Smooth muscle cell (in vitro differentiated cells): ENCODE results near the gene ULBP3. TPM values are rescaled to one million over a fixed set of nuclear protein-coding genes. Genes with fewer than 3 reads are reported as not detected.

Experiments used
- DNase-seq: peaks from one replicate; lab custom pipeline; 2025; ENCODE audit not compliant: unreplicated experiment; lab: John Stamatoyannopoulos, UW
- H2AFZ ChIP-seq: fragments of 200-600 bp; sonication (generic); 2 replicates; pipeline ENCODE4 v1.6.0; 2016; ENCODE audit warnings: antibody characterized with exemption, low read depth, mild to moderate bottlenecking
- H3F3A ChIP-seq: fragments of 200-600 bp; sonication (generic); 2 replicates; pipeline ENCODE4 v1.6.0; 2017; ENCODE audit warnings: antibody characterized with exemption, low read depth
- H3K27ac ChIP-seq: fragments of 200-600 bp; sonication (generic); 2 replicates; pipeline ENCODE4 v1.5.1; 2016; ENCODE audit warnings: low read depth, mild to moderate bottlenecking
- H3K27me3 ChIP-seq: fragments of 200-600 bp; sonication (generic); 2 replicates; pipeline ENCODE4 v1.6.1; 2016; ENCODE audit warnings: low read depth, mild to moderate bottlenecking
- H3K36me3 ChIP-seq: fragments of 200-600 bp; sonication (generic); 2 replicates; pipeline ENCODE4 v1.5.1; 2016; ENCODE audit warnings: low read depth
- H3K4me1 ChIP-seq: fragments of 200-600 bp; sonication (generic); 2 replicates; pipeline ENCODE4 v1.5.1; 2016; ENCODE audit warnings: low read depth
- H3K4me2 ChIP-seq: fragments of 200-600 bp; sonication (generic); 2 replicates; pipeline ENCODE4 v1.6.0; 2016; ENCODE audit warnings: mild to moderate bottlenecking
- H3K4me3 ChIP-seq: fragments of 200-600 bp; sonication (generic); 2 replicates; pipeline ENCODE4 v1.5.1; 2016; ENCODE audit warnings: mild to moderate bottlenecking
- H3K79me2 ChIP-seq: fragments of 200-600 bp; sonication (generic); 2 replicates; pipeline ENCODE4 v1.6.0; 2016; ENCODE audit warnings: low read depth, mild to moderate bottlenecking
- H3K9ac ChIP-seq: fragments of 200-600 bp; sonication (generic); 2 replicates; pipeline ENCODE4 v1.6.0; 2016; ENCODE audit warnings: low read depth
- H3K9me3 ChIP-seq: fragments of 200-600 bp; sonication (generic); replicated peaks from 2 replicates; pipeline ENCODE4 v1.5.1; 2016; ENCODE audit warnings: low read depth
- H4K20me1 ChIP-seq: fragments of 200-600 bp; sonication (generic); 2 replicates; pipeline ENCODE4 v1.6.0; 2016; ENCODE audit warnings: low read depth
- CTCF ChIP-seq: fragments of 200-600 bp; sonication (generic); IDR thresholded peaks from 2 replicates; pipeline ENCODE4 v1.5.1; 2017; ENCODE audit warnings: borderline replicate concordance, mild to moderate bottlenecking, antibody characterized with exemption; ENCODE audit not compliant: insufficient read depth, poor library complexity, severe bottlenecking
- WGBS: methylation state at CpG from one replicate; pipeline ENCODE4 v1.1.7; 2016; ENCODE audit warnings: low lambda C conversion rate; 5-methylcytosine and 5-hydroxymethylcytosine counted together
- polyA plus RNA-seq: library from polyadenylated mRNA; unstranded; fragments of >200 nt; fragmentation: Nextera tagmentation; extraction: Ambion mirVana; gene quantifications from 2 replicates; pipeline ENCODE4 v1.2.1, GENCODE V29; 2016
- total RNA-seq: library from RNA; depleted of rRNA; stranded (reverse); fragments of >200 nt; gene quantifications from 2 replicates; pipeline ENCODE4 v1.2.3, GENCODE V29; 2014

The ULBP3 gene
- total and polyA plus RNA-seq, 2 experiments from 2014 or later: 2.4 to 11.7 TPM

GRCh38 chr6:150048099-150048498 lies 20.8 kb downstream of the ULBP3 start:
- Histone ChIP-seq H3K9ac (no peak overlapping the region), H3K4me3 (no peak overlapping the region), H3K4me1 (no peaks in the 10 kb centered on the region), H3K79me2 (no peaks in the 10 kb centered on the region), H3F3A (no peaks in the 10 kb centered on the region), H3K36me3 (no peaks in the 10 kb centered on the region), H3K27me3 (peaks cover 60% of the 10 kb centered on the region), H3K27ac (no peak overlapping the region), H3K9me3 (no peaks in the 10 kb centered on the region), H4K20me1 (no peaks in the 10 kb centered on the region), H3K4me2 (no peak overlapping the region), H2AFZ (no peak overlapping the region)
- WGBS: 85% methylated on average over 4 of the region's 4 CpGs
- DNase-seq: no peak
- TF ChIP-seq CTCF: no peak

GRCh38 chr6:150046943-150047342 lies 22.0 kb downstream of the ULBP3 start:
- no peak for TF ChIP-seq CTCF
- no peak overlapping the region for H3K9ac ChIP-seq
- 92% methylated on average over 1 of the region's 1 CpG for WGBS
- no peaks in the 10 kb centered on the region for H3K9me3 ChIP-seq
- peaks cover 60% of the 10 kb centered on the region for H3K27me3 ChIP-seq
- no peaks in the 10 kb centered on the region for H3F3A ChIP-seq
- H2AFZ ChIP-seq: no peak overlapping the region
- DNase-seq: no peak
- H3K4me3 ChIP-seq: no peak overlapping the region
- H3K4me1 ChIP-seq: no peaks in the 10 kb centered on the region
- H3K79me2 ChIP-seq: no peaks in the 10 kb centered on the region
- H3K4me2 ChIP-seq: no peak overlapping the region
- H4K20me1 ChIP-seq: no peaks in the 10 kb centered on the region
- no peak overlapping the region for H3K27ac ChIP-seq
- no peaks in the 10 kb centered on the region for H3K36me3 ChIP-seq

GRCh38 chr6:150044621-150045145 lies 24.2 kb downstream of the ULBP3 start:
- no peak overlapping the region for H3K4me2 ChIP-seq
- no peaks in the 10 kb centered on the region for H3K4me1 ChIP-seq
- no peaks in the 10 kb centered on the region for H3F3A ChIP-seq
- no peaks in the 10 kb centered on the region for H4K20me1 ChIP-seq
- peaks cover 76% of the 10 kb centered on the region for H3K27me3 ChIP-seq
- no peak overlapping the region for H3K27ac ChIP-seq
- no peaks in the 10 kb centered on the region for H3K36me3 ChIP-seq
- no peak for TF ChIP-seq CTCF
- no peaks in the 10 kb centered on the region for H3K9me3 ChIP-seq
- no peaks in the 10 kb centered on the region for H3K79me2 ChIP-seq
- DNase-seq: no peak
- H3K9ac ChIP-seq: no peak overlapping the region
- whole genome bisulfite sequencing: 87% methylated on average over 10 of the region's 10 CpGs
- no peak overlapping the region for H3K4me3 ChIP-seq
- H2AFZ ChIP-seq: no peak overlapping the region
